Heart left ventricle (tissue), 13 donors: ENCODE results near the gene VAPB.

Experiments
- CTCF ChIP-seq, 12 donors: fragments of 200-600 bp; sonication (generic) in 4 of 12; IDR thresholded peaks; one replicate each; pipeline versions ENCODE4 v1.5.0 to v1.8.0; 2018 to 2022; ENCODE audit warnings: antibody characterized with exemption in 12 of 12, mild to moderate bottlenecking in 5 of 12
- POLR2A ChIP-seq, 2 donors: fragments of 450-650 bp; IDR thresholded peaks; one replicate each; pipeline ENCODE4 v1.6.1; 2017; ENCODE audit warnings: antibody characterized with exemption in 2 of 2, mild to moderate bottlenecking in 2 of 2, moderate library complexity in 2 of 2
- donor health status: ischemic (EF 13 %, LVEDD 7.1; RV severe dilation, severe dysfunction).
- donor health status: DM: no; HTN: yes; CAD: no.
- donor health status: DM: no; HTN: no; CAD: no.
- donor health status: ischemic (EF 25% LVEDD 6.9; RV normal size, moderate dysfunction).
- donor health status: ischemic (EF 25% LVEDD 5.7; RV mildly dilated, moderate dysfunction).
- donor health status: ischemic (EF 35%, LVEDD 5.7; RV mildly dilated, moderate dysfunction).
- donor health status: nonischemic (EF 11% LVEDD 7.7; RV severe dilation, severe dysfunction).
- donor health status: DM: yes; HTN: yes; CAD: no.
- donor health status: PGD.
- donor health status: ischemic (EF 29% LVEDD 5.4; RV normal size, mild dysfunction).
- donor health status: nonischemic (EF 23%, LVEDD 6.1; RV moderate dilation, normal function).

GRCh38 chr20:58405504-58406291, 16.7 kb downstream of the VAPB start:
- TF ChIP-seq CTCF (IDR thresholded peaks at IDR 0.05) (no peak), POLR2A (IDR thresholded peaks at IDR 0.05) (no peak)
